Panc1 (cell line): Measurements from ENCODE around the gene INPP5D.

Experiments
- CTCF ChIP-seq: fragments of 450-650 bp; IDR thresholded peaks from 2 replicates; pipeline ENCODE4 v1.5.1; 2017; ENCODE audit warnings: mild to moderate bottlenecking
- REST ChIP-seq, 2 experiments: IDR thresholded peaks; 2 replicates each; pipeline ENCODE4 v1.6.1; 2011 to 2012; ENCODE audit warnings: low read depth in 2 of 2, control low read depth in 1 of 2, low read length in 1 of 2, mild to moderate bottlenecking in 1 of 2, moderate library complexity in 1 of 2; ENCODE audit not compliant: insufficient read depth in 1 of 2

- no peak for TF ChIP-seq CTCF
- no peak for TF ChIP-seq REST (IDR thresholded peaks at IDR 0.05; ENCODE audit: insufficient read depth in 1 of 2, low read depth in 2 of 2, low read length in 1 of 2)
These were observed 137.9 kb downstream of the INPP5D start for GRCh38 chr2:233198026-233198425.
